B cell (primary cell): ENCODE data around the gene RPP14.

Source experiments
- EZH2 ChIP-seq: IDR thresholded peaks from 2 replicates; pipeline ENCODE4 v1.6.1; 2012; ENCODE audit warnings: borderline replicate concordance, low read depth, mild to moderate bottlenecking, moderate library complexity, low read length; ENCODE audit not compliant: insufficient read depth, poor library complexity, severe bottlenecking
- TF ChIP-seq, protein P1 (sequence below): fragments of 200-600 bp; IDR thresholded peaks from one replicate; pipeline ENCODE4 v1.8.0; 2022; ENCODE audit warnings: antibody characterized with exemption, mild to moderate bottlenecking

DNA sequence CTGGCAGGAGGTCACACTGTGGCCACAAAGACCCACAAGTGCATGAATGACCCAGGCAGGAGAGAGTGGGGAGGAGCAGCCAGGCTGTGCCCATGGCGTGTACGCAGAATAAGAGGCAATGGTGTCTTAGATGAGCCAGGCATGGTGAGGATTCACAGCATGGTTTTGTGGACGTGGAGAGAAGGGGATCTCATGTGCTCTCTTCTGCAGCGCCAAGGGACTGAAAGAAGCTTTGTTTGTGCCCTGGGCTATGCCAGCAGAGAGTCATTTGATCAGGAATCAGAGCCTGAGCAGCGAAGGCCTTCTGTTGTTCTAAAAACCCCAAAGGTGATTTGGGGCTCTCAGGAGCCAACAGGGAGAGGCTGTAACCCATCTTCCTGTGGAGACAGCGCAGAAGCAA is 18.7 kb upstream of the RPP14 start:
- TF ChIP-seq, protein P1, sequence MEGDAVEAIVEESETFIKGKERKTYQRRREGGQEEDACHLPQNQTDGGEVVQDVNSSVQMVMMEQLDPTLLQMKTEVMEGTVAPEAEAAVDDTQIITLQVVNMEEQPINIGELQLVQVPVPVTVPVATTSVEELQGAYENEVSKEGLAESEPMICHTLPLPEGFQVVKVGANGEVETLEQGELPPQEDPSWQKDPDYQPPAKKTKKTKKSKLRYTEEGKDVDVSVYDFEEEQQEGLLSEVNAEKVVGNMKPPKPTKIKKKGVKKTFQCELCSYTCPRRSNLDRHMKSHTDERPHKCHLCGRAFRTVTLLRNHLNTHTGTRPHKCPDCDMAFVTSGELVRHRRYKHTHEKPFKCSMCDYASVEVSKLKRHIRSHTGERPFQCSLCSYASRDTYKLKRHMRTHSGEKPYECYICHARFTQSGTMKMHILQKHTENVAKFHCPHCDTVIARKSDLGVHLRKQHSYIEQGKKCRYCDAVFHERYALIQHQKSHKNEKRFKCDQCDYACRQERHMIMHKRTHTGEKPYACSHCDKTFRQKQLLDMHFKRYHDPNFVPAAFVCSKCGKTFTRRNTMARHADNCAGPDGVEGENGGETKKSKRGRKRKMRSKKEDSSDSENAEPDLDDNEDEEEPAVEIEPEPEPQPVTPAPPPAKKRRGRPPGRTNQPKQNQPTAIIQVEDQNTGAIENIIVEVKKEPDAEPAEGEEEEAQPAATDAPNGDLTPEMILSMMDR = no peak
- TF ChIP-seq EZH2 = no peak
